Measurements from ENCODE around the gene SESTD1.
"Not testable (repeated sequence)": the region's sequence is repeated elsewhere in the genome, so short reads cannot be mapped to it uniquely, and the experiment has no call there.

The SESTD1 gene

GRCh38 chr2:179268277-179268925 is 3.8 kb upstream of the SESTD1 start:
- DNase-seq (ENCODE audit: low read depth in 2 of 2) = peak in 1 of 2 donors; percentile 23

GRCh38 chr2:179266271-179266670 is 1.6 kb upstream of the SESTD1 start:
- DNase-seq (ENCODE audit: low read depth in 2 of 2) = no peak

GRCh38 chr2:179265082-179265510 is 464 bp upstream of the SESTD1 start:
- no peak for DNase-seq (ENCODE audit: low read depth in 2 of 2)

GRCh38 chr2:179263446-179264367 is 925 bp downstream of the SESTD1 start:
- DNase-seq (ENCODE audit: low read depth in 2 of 2) = peak in 1 of 2 donors; percentile 11

GRCh38 chr2:179263015-179263414 is 1.6 kb downstream of the SESTD1 start:
- DNase-seq (ENCODE audit: low read depth in 2 of 2) = no peak

GRCh38 chr2:179262077-179262660 is 2.5 kb downstream of the SESTD1 start:
- no peak for DNase-seq (ENCODE audit: low read depth in 2 of 2)

GRCh38 chr2:179261151-179261825 is 3.3 kb downstream of the SESTD1 start:
- no peak for DNase-seq (ENCODE audit: low read depth in 2 of 2)

- DNase-seq (ENCODE audit: low read depth in 2 of 2) = no peak
Observed at GRCh38 chr2:179260224-179260623, 4.4 kb downstream of the SESTD1 start.

- no peak for DNase-seq (ENCODE audit: low read depth in 2 of 2)
Observed at GRCh38 chr2:179255129-179255528, 9.5 kb downstream of the SESTD1 start.

- DNase-seq (ENCODE audit: low read depth in 2 of 2) = no peak
Observed at GRCh38 chr2:179253226-179253625, 11.4 kb downstream of the SESTD1 start.

GRCh38 chr2:179252423-179252822 is 12.2 kb downstream of the SESTD1 start:
- DNase-seq (ENCODE audit: low read depth in 2 of 2) = no peak

GRCh38 chr2:179251870-179252269 is 12.8 kb downstream of the SESTD1 start:
- no peak for DNase-seq (ENCODE audit: low read depth in 2 of 2)

- no peak for DNase-seq (ENCODE audit: low read depth in 2 of 2)
Observed at GRCh38 chr2:179250848-179251504, 13.7 kb downstream of the SESTD1 start.

GRCh38 chr2:179250095-179250494 is 14.5 kb downstream of the SESTD1 start:
- DNase-seq (ENCODE audit: low read depth in 2 of 2) = no peak

- DNase-seq (ENCODE audit: low read depth in 2 of 2) = no peak
Observed at GRCh38 chr2:179248024-179248348, 16.6 kb downstream of the SESTD1 start.

- DNase-seq (ENCODE audit: low read depth in 2 of 2) = no peak
Observed at GRCh38 chr2:179247318-179248023, 17.2 kb downstream of the SESTD1 start.

- DNase-seq (ENCODE audit: low read depth in 2 of 2) = not testable (repeated sequence)
Observed at GRCh38 chr2:179245843-179246242, 18.8 kb downstream of the SESTD1 start.

GRCh38 chr2:179243046-179243445 is 21.6 kb downstream of the SESTD1 start:
- no peak for DNase-seq (ENCODE audit: low read depth in 2 of 2)

- no peak for DNase-seq (ENCODE audit: low read depth in 2 of 2)
Observed at GRCh38 chr2:179240481-179241451, 23.9 kb downstream of the SESTD1 start.

- DNase-seq (ENCODE audit: low read depth in 2 of 2) = no peak
Observed at GRCh38 chr2:179239838-179240237, 24.8 kb downstream of the SESTD1 start.
